ENCODE measurements around the gene ARL6IP1.

ARL6IP1 gene

DNA sequence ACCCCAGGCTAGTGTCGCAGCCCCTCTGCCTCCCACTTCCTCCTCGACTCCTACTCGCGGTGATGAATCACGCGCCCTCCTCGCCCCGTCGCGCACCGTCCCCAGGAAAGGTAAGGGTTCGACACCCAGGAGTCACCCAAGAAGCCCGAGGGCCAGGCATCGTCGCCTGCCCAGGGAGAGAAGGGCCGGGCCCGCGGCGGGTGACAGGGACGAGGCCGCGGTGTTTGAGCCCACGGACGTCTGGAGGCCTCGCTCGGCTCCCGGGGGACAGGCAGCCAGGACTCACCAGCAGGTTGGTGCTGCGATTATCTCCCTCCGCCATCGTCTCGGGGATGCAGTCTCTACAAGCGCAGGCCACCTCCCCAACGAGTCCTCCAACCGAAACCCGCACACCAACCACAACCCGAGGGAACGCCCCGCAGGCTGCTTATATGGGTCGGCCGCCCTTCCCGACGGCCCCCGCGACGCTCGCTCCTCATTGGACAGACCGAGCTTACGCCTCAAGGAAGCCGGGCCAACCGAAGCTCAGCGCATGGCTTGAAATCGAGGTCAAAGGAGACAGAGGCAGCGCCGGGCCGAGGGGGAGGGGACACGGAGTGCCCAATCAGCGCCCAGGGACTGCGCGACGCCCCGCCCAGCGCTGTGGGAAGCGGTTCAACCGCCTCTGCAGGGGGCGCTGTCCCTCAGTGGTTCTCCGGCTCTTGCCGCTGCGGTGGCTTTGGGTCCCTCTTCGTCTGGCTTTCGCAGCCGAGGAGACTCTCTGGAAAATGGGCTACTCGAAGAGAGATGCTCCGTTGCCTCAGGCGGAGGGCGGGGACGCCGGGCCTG lies at the start of gene ARL6IP1:
TSS of gene ARL6IP1 (minus strand) at position 405 of the 828 bp plus-strand sequence. CDS start at position 322, 83 bp downstream.
- peak within 1 kb of the TSS; percentile 76 for H3K4me3 ChIP-seq (ENCODE audit: low read depth, low read length)
- peak; percentile 100 for DNase-seq (ENCODE audit: low read depth)
- TF ChIP-seq, protein P1, sequence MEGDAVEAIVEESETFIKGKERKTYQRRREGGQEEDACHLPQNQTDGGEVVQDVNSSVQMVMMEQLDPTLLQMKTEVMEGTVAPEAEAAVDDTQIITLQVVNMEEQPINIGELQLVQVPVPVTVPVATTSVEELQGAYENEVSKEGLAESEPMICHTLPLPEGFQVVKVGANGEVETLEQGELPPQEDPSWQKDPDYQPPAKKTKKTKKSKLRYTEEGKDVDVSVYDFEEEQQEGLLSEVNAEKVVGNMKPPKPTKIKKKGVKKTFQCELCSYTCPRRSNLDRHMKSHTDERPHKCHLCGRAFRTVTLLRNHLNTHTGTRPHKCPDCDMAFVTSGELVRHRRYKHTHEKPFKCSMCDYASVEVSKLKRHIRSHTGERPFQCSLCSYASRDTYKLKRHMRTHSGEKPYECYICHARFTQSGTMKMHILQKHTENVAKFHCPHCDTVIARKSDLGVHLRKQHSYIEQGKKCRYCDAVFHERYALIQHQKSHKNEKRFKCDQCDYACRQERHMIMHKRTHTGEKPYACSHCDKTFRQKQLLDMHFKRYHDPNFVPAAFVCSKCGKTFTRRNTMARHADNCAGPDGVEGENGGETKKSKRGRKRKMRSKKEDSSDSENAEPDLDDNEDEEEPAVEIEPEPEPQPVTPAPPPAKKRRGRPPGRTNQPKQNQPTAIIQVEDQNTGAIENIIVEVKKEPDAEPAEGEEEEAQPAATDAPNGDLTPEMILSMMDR (conservative IDR thresholded peaks at IDR 0.05; ENCODE audit: low read depth, low read length): peak; percentile 84

DNA sequence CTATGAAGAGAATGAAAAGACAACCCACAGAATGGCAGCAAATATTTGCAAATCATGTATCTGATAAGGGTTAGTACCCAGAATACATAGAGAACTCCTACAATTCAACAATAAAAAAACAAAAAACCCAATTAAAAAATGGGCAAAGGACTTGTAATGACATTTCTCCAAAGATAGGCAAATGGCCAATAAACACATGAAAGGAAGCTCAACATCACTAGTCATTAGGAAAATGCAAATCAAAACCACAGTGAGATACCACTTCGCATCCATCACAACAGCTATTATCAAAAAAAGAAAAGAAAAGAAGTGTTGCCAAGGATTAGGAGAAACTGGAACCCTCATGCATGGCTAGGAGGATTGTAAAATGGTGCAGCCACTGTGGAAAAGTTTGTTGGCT lies 45.1 kb upstream of the ARL6IP1 start:
- H3K4me3 ChIP-seq (ENCODE audit: low read depth, low read length): no peak overlapping the region
- TF ChIP-seq, protein P1 (conservative IDR thresholded peaks at IDR 0.05; ENCODE audit: low read depth, low read length): no peak
- no peak for DNase-seq (ENCODE audit: low read depth)

DNA sequence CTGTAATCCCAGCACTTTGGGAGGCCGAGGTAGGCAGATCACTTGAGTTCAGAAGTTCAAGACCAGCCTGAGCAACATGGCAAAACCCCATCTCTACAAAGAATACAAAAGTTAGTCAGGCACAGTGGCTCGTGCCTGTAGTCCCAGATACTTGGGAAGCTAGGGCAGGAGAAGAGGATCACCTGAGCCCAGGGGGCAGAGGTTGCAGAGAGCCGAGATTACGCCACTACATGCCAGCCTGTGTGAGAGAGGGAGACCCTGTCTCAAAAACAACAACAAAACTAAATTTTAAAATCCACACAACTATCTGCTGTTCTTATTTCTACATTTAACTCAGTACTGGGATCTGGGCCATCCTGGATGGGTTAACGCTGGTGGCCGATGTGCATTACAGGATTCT lies 41.2 kb upstream of the ARL6IP1 start:
- TF ChIP-seq, protein P1 (conservative IDR thresholded peaks at IDR 0.05; ENCODE audit: low read depth, low read length): no peak
- no peak for DNase-seq (ENCODE audit: low read depth)
- H3K4me3 ChIP-seq (ENCODE audit: low read depth, low read length): no peak overlapping the region

DNA sequence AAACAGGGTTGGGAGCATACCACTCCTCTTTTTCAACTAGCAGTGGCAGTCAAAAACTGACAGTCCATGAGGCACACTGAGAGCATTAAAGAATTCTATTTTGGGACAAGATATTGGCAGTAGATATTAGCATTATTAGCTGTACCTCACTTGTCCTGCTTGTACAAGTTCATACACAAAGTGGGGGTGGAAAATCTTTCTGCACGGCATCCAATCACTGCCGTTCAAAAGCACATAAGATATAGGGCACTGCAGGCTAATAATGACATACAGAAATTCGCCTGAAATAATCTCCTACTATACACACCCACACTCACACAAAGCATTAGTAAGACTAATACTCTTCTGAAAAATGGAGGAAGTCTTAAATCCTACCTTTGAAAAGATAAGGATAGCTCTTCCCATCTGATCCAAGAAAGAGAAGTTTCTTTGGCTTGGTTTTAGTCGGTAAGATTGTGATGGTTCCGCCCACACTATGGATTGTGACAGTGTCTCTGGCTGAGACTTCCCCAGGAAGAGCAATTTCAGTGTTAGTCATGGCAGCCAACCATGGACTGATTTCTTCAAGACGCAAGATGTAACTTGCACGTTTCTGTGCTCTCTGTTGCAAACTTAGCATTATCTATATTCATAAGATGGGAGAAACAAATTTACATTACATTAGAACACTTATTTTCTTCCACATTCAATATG lies 40.6 kb upstream of the ARL6IP1 start:
- DNase-seq (ENCODE audit: low read depth): no peak
- H3K4me3 ChIP-seq (ENCODE audit: low read depth, low read length): no peak overlapping the region
- TF ChIP-seq, protein P1 (conservative IDR thresholded peaks at IDR 0.05; ENCODE audit: low read depth, low read length): no peak

DNA sequence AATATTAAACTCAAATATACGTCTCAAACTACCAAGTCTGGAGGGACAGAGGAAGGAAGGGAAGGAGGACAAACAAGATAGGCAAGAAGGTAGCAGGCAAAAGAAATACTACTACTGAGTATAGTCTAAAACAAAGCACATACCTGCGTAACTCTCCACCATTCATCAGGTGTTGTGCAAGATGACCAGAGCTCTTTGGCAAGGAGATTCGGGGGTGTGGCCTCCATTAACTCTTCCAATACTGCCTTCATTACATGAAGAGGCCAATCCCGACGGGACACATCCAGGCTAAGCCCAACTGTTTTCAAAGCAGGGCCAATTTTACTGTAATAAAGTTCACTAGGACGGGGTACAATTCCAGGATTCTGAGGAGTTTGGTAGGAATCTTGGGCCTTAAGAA lies 38.2 kb upstream of the ARL6IP1 start:
- H3K4me3 ChIP-seq (ENCODE audit: low read depth, low read length): no peak overlapping the region
- peak; percentile 6 for DNase-seq (ENCODE audit: low read depth)
- TF ChIP-seq, protein P1 (conservative IDR thresholded peaks at IDR 0.05; ENCODE audit: low read depth, low read length): no peak

DNA sequence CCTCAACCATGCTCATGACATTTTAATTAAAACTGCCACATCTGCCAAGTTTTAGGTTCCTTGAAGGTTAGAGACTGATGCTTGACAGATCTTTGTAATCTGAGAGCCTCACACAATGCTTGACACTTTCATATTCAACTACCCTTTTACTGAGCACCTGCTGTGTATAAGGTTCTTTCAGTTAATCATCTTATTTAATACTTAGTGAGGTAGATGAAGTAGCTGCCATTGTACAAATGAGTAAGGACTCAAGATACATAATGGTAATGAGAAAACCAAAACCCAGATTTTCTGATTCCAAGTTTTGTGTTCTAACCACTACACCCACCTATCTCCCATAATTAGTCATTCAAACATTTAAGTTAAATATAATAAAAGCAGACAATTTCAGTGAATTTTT lies 35.4 kb upstream of the ARL6IP1 start:
- DNase-seq (ENCODE audit: low read depth): no peak
- TF ChIP-seq, protein P1 (conservative IDR thresholded peaks at IDR 0.05; ENCODE audit: low read depth, low read length): no peak
- no peak overlapping the region for H3K4me3 ChIP-seq (ENCODE audit: low read depth, low read length)

Measured in choroid plexus epithelial cell (primary cell).